Measurements from ENCODE around the gene GRIFIN.
"Not testable (repeated sequence)": the region's sequence is repeated elsewhere in the genome, so short reads cannot be mapped to it uniquely, and the experiment has no call there.

Gene GRIFIN

GRCh38 chr7:2453849-2454248, 22.3 kb downstream of the GRIFIN start:
- not testable (repeated sequence) for DNase-seq (ENCODE audit: low spot score)

GRCh38 chr7:2452643-2453270, 23.4 kb downstream of the GRIFIN start:
- no peak for DNase-seq (ENCODE audit: low spot score)

- no peak for DNase-seq (ENCODE audit: low spot score)
These were observed 24.1 kb downstream of the GRIFIN start for GRCh38 chr7:2452074-2452507.

- DNase-seq (ENCODE audit: low spot score): no peak
These were observed 24.8 kb downstream of the GRIFIN start for GRCh38 chr7:2451171-2452073.

- DNase-seq (ENCODE audit: low spot score): no peak
These were observed 25.7 kb downstream of the GRIFIN start for GRCh38 chr7:2450198-2451107.

GRCh38 chr7:2446676-2447075, 29.5 kb downstream of the GRIFIN start:
- no peak for DNase-seq (ENCODE audit: low spot score)

- no peak for DNase-seq (ENCODE audit: low spot score)
These were observed 30.2 kb downstream of the GRIFIN start for GRCh38 chr7:2445898-2446555.

GRCh38 chr7:2445047-2445446, 31.2 kb downstream of the GRIFIN start:
- no peak for DNase-seq (ENCODE audit: low spot score)

GRCh38 chr7:2444476-2444875, 31.7 kb downstream of the GRIFIN start:
- DNase-seq (ENCODE audit: low spot score): no peak

GRCh38 chr7:2443491-2443890, 32.7 kb downstream of the GRIFIN start:
- no peak for DNase-seq (ENCODE audit: low spot score)

GRCh38 chr7:2441430-2442058, 34.7 kb downstream of the GRIFIN start:
- no peak for DNase-seq (ENCODE audit: low spot score)

GRCh38 chr7:2440608-2441245, 35.5 kb downstream of the GRIFIN start:
- DNase-seq (ENCODE audit: low spot score): no peak

GRCh38 chr7:2438775-2439174, 37.4 kb downstream of the GRIFIN start:
- DNase-seq (ENCODE audit: low spot score): no peak

- no peak for DNase-seq (ENCODE audit: low spot score)
These were observed 38.0 kb downstream of the GRIFIN start for GRCh38 chr7:2438186-2438585.

GRCh38 chr7:2437537-2438148, 38.6 kb downstream of the GRIFIN start:
- no peak for DNase-seq (ENCODE audit: low spot score)

GRCh38 chr7:2437136-2437535, 39.1 kb downstream of the GRIFIN start:
- no peak for DNase-seq (ENCODE audit: low spot score)

GRCh38 chr7:2436341-2437104, 39.7 kb downstream of the GRIFIN start:
- DNase-seq (ENCODE audit: low spot score): no peak

- no peak for DNase-seq (ENCODE audit: low spot score)
These were observed 41.1 kb downstream of the GRIFIN start for GRCh38 chr7:2435146-2435545.

- DNase-seq (ENCODE audit: low spot score): no peak
These were observed 42.3 kb downstream of the GRIFIN start for GRCh38 chr7:2433713-2434550.

Data from putamen (tissue), 1 donor.